Measurements from ENCODE around the gene MRPL46. TPM values are rescaled to one million over a fixed set of nuclear protein-coding genes. Genes with fewer than 3 reads are reported as not detected.

MRPL46 gene
- total RNA-seq, 1 donor from 2014 or later: 17.8 TPM

GRCh38 chr15:88447741-88448140, 19.4 kb downstream of the MRPL46 start:
- H3K27me3 ChIP-seq: peaks cover 14% of the 10 kb centered on the region
- no peak overlapping the region for H3K27ac ChIP-seq
- Mint-ChIP-seq H3K4me3 (no peak overlapping the region), H3K9me3 (peaks cover 5% of the 10 kb centered on the region), H3K27me3 (ENCODE audit: insufficient read depth, low read depth) (no peaks in the 10 kb centered on the region), H3K4me1 (peaks cover 3% of the 10 kb centered on the region), H3K36me3 (no peaks in the 10 kb centered on the region), H3K27ac (no peak overlapping the region)
- DNase-seq (ENCODE audit: low spot score): no peak
- no peaks in the 10 kb centered on the region for H4K20me1 ChIP-seq (ENCODE audit: low read depth)
- peaks cover 14% of the 10 kb centered on the region for H3K9me3 ChIP-seq (ENCODE audit: low read depth)
- no peaks in the 10 kb centered on the region for H3K36me3 ChIP-seq
- no peaks in the 10 kb centered on the region for H3F3A ChIP-seq (ENCODE audit: low read depth)
- H3K4me1 ChIP-seq: no peaks in the 10 kb centered on the region
- H3K4me3 ChIP-seq: no peak overlapping the region
- H3K79me2 ChIP-seq (ENCODE audit: low read depth): no peaks in the 10 kb centered on the region
- no peak overlapping the region for H2AFZ ChIP-seq (replicated peaks)
- no peak overlapping the region for H3K4me2 ChIP-seq
- H3K9ac ChIP-seq: no peak overlapping the region
- no peak for TF ChIP-seq EZH2 (IDR thresholded peaks at IDR 0.05)
- TF ChIP-seq, protein P1, sequence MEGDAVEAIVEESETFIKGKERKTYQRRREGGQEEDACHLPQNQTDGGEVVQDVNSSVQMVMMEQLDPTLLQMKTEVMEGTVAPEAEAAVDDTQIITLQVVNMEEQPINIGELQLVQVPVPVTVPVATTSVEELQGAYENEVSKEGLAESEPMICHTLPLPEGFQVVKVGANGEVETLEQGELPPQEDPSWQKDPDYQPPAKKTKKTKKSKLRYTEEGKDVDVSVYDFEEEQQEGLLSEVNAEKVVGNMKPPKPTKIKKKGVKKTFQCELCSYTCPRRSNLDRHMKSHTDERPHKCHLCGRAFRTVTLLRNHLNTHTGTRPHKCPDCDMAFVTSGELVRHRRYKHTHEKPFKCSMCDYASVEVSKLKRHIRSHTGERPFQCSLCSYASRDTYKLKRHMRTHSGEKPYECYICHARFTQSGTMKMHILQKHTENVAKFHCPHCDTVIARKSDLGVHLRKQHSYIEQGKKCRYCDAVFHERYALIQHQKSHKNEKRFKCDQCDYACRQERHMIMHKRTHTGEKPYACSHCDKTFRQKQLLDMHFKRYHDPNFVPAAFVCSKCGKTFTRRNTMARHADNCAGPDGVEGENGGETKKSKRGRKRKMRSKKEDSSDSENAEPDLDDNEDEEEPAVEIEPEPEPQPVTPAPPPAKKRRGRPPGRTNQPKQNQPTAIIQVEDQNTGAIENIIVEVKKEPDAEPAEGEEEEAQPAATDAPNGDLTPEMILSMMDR (IDR thresholded peaks at IDR 0.05): no peak
- no peak for TF ChIP-seq EZH2phosphoT487 (IDR thresholded peaks at IDR 0.05)

DNA sequence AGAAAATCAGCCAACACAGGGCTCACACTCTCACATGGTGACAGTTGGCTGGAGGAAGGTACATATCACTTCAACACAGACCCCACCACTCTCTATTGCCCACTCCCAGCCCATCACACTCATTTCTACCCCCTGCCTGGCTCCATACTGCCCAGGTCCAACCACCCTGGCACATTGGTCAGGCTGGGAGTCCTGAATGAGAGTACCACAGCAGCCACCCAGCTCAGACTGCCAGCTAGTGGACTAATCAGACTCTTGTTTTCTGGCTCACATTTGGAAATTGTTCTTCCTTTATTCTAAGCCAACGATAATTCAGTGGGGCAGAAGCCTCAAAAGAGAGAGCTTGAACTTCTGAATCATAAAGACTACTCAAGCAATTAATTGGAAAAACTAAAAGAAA, 20.0 kb downstream of the MRPL46 start:
- no peaks in the 10 kb centered on the region for H3K27me3 Mint-ChIP-seq (ENCODE audit: insufficient read depth, low read depth)
- H3K9ac ChIP-seq: no peak overlapping the region
- DNase-seq (ENCODE audit: low spot score): no peak

DNA sequence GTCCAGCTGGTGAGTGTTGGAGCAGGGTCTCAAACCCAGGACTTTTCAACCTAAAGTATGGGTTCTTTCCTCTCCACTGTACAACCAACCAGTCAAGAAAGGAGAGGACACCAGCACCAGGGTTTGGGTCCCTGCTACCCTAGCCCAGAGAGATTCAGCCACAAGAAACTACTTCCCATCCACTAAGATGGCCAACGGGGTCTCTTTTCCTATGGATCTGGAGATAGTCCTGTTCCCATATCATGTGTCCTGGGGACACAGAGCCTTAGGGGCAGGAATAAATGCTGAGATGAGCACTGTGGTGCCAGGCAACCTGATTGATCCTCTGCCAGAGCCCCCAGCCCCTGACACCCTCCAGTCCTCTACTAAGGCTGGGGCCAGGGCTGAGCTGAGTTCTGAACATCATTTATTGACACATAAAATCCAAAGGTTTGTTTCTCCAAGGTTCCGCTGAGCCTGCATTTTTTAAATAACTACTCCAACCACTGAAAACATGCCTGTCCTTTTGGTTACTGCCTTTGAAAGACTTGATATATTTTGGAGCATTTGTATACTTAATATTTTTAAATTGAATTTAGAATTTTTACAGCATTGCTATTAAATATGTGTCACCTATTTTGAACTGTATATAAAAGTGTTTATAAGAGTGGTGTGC, 26.0 kb downstream of the MRPL46 start:
- Histone ChIP-seq H3K27ac (no peak overlapping the region), H3K36me3 (no peaks in the 10 kb centered on the region), H3F3A (ENCODE audit: low read depth) (no peaks in the 10 kb centered on the region), H3K4me2 (no peak overlapping the region), H3K79me2 (ENCODE audit: low read depth) (no peaks in the 10 kb centered on the region), H3K27me3 (peaks cover 6% of the 10 kb centered on the region), H3K9ac (no peak overlapping the region), H3K4me3 (no peak overlapping the region), H3K4me1 (no peaks in the 10 kb centered on the region), H3K9me3 (ENCODE audit: low read depth) (peaks cover 14% of the 10 kb centered on the region), H4K20me1 (ENCODE audit: low read depth) (no peaks in the 10 kb centered on the region), H2AFZ (replicated peaks) (no peak overlapping the region)
- Mint-ChIP-seq H3K36me3 (no peaks in the 10 kb centered on the region), H3K4me1 (peaks cover 5% of the 10 kb centered on the region), H3K27ac (no peak overlapping the region), H3K9me3 (peaks cover 5% of the 10 kb centered on the region), H3K27me3 (ENCODE audit: insufficient read depth, low read depth) (peaks cover 5% of the 10 kb centered on the region), H3K4me3 (no peak overlapping the region)
- TF ChIP-seq, protein P1 (IDR thresholded peaks at IDR 0.05): no peak
- TF ChIP-seq EZH2phosphoT487 (IDR thresholded peaks at IDR 0.05) (no peak), EZH2 (IDR thresholded peaks at IDR 0.05) (no peak)
- no peak for DNase-seq (ENCODE audit: low spot score)

More for the DNA sequence above, 20.0 kb downstream of the MRPL46 start:
- Mint-ChIP-seq H3K36me3 (no peaks in the 10 kb centered on the region), H3K9me3 (peaks cover 5% of the 10 kb centered on the region), H3K4me1 (peaks cover 3% of the 10 kb centered on the region), H3K27ac (no peak overlapping the region), H3K4me3 (no peak overlapping the region)
- no peaks in the 10 kb centered on the region for H3K4me1 ChIP-seq
- peaks cover 14% of the 10 kb centered on the region for H3K9me3 ChIP-seq (ENCODE audit: low read depth)
- no peaks in the 10 kb centered on the region for H3F3A ChIP-seq (ENCODE audit: low read depth)
- no peak overlapping the region for H3K4me2 ChIP-seq
- no peak overlapping the region for H3K27ac ChIP-seq
- no peaks in the 10 kb centered on the region for H3K79me2 ChIP-seq (ENCODE audit: low read depth)
- no peaks in the 10 kb centered on the region for H3K36me3 ChIP-seq
- TF ChIP-seq, protein P1 (IDR thresholded peaks at IDR 0.05): no peak
- TF ChIP-seq EZH2phosphoT487 (IDR thresholded peaks at IDR 0.05): no peak
- TF ChIP-seq EZH2 (IDR thresholded peaks at IDR 0.05): no peak
- H3K27me3 ChIP-seq: peaks cover 14% of the 10 kb centered on the region
- H3K4me3 ChIP-seq: no peak overlapping the region
- H4K20me1 ChIP-seq (ENCODE audit: low read depth): no peaks in the 10 kb centered on the region
- H2AFZ ChIP-seq (replicated peaks): no peak overlapping the region
